Kasumi-1 (cell line): ENCODE measurements around the gene BAHCC1.

Source experiments
- DNase-seq, 2 experiments: peaks; one replicate each; lab custom pipeline; 2025; lab: John Stamatoyannopoulos, UW

Gene BAHCC1

DNA sequence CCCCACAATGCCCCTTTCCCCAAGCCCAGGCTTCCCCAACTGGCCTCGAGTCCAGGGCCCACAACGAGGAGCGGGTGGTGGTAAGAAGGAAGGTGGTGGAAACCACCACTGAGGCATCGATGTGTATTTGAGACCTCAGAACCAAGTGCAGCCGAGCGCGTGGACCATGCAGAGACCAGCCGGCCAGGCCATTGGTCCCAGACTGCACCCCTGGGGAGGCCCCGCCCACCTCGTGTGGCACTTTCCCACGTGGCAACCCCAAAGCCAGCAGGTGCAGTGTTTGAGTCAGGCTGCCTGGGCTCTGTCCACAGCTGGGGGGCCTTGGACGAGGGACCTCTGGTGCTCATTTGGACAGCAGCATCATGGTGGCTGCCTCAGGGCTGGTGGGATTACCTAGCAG, 28.1 kb upstream of the BAHCC1 start:
- no peak for DNase-seq

DNA sequence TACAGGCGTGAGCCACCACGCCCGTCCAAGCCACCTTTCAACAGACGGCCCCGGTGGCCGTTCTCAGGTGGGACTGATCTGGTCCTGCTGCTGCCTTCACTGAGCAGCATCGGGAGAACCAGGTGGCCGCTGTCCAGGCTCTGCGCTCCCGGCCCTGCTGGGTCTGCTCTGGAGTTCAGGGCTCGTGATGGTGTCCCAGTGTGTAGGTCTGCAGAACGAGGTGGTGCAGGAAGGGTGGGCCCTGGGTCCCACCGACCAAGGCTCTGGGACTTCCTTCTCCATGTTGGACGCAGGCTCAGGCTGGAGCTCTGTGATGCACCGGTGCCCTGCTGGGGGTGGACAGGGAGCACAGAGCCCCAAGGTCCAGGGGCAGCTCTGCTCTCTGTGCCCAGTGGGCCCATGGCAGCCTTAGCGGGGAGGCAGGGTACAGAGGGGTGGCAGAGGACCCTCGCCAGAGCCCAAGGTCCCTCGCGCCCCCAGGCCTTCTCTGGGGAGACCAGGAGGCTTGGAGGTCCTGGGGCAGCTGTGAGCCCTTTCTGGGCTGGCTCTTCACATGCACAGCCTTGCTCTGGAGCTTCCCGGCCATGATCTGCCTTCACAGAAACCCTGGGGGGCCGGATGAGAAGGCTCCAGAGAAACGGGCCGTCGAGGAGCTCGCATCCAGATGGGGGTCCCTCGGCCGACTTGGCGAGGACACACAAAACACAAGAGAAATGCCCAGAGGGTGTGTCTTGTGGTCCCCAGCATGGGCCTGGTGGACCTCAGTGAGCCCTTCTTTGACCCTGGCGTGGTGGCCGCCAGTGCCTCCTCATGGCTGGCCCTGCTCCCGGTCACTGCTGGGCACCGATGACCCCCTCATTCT, 26.9 kb upstream of the BAHCC1 start:
- DNase-seq = no peak

DNA sequence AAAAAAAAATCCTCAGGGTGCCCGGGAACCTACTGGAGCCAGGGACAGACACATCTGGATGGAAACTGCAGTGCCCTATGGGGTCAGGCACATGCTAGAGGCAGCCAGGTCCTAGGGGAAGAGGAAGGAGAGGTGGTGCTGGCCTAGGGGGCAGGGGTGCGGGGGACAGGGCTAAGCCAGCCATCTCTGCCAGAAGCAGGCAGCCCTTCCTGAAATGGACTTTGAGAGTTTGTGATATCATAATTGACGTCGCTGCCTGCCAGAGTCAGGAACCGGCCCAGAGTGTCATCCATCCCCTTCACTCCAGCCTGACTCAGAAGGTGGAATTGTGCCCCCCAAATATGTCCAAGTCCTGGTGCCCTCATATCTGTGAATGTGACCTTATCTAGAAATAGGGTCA, 25.0 kb upstream of the BAHCC1 start:
- DNase-seq = no peak

DNA sequence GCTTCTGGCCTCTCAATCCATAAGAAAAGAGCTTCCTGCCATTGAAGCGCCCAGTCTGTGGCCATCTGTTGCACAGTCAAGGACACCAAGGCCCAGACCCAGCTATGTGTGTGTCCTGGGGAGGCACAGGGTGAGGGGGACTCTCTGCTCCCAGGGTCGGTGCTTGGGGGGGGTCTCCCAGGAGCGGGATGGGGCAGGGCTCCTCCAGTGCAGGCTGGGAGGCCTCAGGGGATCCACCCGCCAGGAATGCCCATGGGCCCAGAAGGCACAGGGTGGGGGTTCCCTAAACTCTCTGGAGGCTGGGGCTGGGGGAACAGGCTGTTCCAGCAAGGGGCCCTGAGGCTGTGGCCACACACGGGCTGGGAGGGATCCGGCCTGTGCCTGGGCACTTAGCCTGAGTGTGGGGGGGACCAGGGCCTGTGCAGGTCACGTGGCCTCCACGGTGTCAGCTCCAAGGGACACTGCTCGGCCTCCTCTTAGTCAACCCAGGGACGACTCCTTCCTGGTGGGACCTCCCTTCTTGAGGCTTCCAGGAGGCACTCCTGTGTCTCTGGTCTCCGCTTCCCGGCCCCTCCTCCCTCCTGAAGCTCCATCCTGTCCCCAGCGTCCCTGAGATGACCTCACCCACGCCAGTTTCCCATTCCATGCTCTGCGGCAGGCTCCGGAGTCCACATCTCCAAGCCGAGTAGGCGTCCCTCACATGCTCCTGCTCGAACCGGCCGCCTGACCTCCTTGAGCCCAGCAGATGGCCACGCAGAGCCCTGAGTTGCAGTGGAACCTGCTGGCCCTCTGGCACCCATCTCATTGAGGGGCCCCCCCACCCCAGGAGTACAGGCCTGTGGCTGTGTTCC, 23.1 kb upstream of the BAHCC1 start:
- no peak for DNase-seq

GRCh38 chr17:81373536-81374160, 21.6 kb upstream of the BAHCC1 start:
- no peak for DNase-seq

DNA sequence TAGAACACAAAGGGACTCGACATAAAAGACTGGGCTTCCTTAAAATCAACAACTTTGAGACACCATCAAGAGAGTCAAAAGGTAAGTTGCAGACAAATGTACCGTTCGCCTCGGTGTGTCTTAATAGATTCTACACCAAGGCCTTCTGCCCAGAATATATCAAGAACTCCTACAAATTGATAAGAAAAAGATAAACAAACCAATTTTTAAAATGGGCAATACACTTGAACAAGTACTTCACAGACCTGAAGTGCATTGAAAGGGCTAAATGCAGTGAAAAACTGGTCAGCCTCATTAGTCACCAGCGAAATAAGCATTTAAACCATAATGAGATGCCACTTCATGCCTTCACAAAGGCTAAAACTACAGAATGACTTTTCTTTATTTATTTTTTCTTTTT, 20.4 kb upstream of the BAHCC1 start:
- DNase-seq = no peak

GRCh38 chr17:81376946-81377714, 18.1 kb upstream of the BAHCC1 start:
- DNase-seq = no peak

GRCh38 chr17:81378941-81379511, 16.2 kb upstream of the BAHCC1 start:
- DNase-seq = no peak

GRCh38 chr17:81379523-81379942, 15.7 kb upstream of the BAHCC1 start:
- no peak for DNase-seq

DNA sequence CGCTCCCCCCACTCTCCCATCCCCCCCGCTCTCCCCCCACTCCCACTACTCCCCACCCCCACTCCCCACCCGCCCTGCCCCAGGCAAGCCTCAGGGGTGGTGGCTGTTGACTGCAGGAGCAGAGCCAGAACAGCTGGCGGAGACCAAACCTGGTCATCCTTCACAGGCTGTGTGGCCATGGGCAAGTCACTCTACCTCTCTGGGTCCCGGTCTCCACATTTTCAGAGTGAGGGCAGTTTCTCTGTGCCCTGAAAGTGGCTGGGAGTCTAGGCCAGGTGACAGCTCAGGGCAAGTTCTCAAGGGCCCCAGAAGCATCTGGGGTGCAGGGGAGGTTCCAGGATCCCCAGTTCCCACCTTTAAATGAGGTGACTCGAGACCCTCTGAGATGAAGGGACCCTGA, 15.1 kb upstream of the BAHCC1 start:
- DNase-seq = no peak

DNA sequence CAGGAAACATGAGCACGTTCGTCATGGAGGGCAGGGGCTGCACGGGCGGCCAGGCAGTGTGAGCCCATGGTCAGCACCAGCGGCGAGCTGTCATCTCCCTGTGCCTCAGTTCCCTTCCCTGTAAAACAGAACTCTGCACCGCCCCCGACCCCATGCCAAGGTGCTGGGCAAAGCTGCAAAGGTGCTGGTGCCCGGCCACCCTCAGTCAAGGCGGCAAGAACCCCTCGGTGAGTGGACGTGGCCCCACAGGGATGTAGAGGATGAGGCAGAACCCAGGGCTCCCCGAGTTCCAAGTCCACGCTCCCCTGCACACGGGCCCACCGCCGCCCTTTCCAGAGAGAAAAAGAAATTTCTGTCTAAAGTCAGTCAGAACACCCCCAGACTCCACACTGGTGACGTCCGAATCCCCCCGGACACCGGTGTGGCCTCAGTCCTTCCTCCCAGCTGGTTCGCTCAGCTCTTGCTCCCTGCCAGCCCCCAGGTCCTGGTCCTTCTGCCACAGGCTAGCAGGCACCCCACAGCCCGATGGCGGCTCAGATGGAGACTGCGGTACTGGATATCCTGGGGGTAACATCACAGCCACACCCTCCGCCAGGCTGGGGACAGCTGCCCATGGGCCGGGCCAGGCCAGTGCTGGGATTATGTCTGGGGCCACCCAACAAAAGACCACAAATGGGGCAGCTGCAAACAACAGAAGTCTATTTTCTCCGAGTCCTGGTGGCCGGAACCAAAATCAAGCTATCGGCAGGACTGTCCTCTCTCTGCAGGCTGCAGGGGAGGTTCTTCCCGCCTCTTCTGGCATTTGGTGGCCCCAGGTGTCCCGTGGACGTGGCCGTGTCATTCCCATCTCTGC, 14.4 kb upstream of the BAHCC1 start:
- no peak for DNase-seq

GRCh38 chr17:81381632-81382577, 13.4 kb upstream of the BAHCC1 start:
- DNase-seq = no peak

DNA sequence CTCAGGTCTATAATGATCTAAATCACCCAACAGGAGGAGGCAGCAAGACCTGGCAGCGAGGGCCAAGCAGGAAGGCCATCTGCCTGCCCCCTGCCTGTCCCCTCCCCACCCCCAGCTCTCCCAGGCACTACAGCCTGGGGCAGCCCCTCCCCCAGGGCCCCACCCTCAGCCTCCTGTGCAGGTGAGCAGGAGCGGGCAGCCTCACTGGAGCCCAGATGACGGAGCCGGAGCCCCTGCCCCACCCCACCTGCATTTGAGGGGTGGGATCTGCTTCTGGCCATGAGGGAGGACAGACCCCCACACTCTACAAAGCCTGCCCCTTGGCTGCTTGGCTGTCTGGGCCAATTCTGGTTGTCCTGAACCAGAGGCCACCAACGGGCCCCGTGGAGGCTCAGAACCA, 12.4 kb upstream of the BAHCC1 start:
- DNase-seq = no peak

DNA sequence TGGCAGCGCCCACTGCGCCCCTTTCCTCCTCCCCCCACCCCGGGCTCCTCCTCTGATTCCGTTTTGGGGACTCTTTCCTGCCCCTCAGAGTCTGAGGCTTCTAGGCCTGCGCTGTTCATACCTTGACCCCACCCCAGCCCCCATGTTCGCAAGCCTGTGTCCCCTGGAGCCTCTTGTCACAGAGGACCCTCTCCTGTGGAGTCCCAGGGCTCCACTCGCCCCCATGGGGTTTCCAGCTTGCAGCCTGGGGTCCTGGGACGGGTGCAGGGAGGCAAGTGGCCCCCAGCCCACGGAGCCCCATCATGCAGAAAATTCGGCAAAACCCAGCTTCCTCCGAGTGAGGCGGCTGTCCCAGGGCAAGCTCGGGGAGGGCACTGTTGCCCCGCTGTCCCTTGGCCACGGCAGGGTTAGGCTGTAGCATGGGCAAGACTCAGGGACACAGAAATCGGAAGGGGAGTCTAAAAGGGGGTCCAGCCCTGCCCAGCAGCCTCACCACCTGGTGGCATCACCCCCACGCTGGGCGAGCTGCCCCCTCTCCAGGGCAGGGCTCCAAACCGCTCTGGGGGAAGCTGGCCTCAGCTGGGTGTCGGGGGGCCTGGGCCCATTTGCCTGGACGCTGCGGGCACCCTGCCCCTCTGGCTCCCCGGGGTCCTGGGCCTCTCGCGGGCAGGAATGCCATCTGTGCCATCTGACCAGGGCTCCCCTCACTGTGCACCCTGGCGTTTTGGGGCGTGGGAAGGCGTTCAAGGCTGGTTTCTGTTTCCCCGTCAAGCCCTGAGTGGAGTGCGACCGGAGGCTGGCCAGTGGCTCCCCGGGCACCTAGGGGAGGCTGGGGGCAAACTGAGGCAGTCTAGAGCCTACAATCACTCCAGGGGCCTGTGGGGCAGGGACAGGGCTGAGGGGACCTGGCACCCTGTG, 11.5 kb upstream of the BAHCC1 start:
- DNase-seq = no peak

- no peak for DNase-seq
Observed at GRCh38 chr17:81384929-81385319, 10.3 kb upstream of the BAHCC1 start.

GRCh38 chr17:81385320-81386111, 9.7 kb upstream of the BAHCC1 start:
- no peak for DNase-seq

DNA sequence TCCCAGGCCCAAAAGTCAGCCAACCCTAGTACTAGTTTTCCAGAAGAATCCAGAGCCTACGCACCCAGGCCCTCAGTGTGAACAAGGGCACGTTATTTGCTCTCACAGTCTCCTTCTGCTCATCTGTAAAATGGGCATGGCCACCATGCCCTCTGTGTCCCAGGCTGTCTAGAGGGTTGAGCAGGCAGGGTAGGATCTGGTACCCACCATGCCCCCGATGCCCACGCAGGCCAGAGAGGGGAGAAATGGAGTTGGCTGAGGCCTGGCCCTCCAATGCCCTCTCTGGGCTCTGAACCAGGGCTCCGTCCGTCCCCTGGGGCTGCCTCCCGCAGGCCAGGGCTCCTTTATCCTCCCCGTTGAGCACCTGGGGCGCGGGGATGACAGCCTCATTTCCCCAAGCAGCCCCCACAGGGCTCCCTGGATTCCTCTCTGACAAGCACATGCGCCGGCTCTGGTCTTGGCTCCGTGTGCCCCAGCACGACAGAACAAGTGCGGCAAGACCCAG, 9.1 kb upstream of the BAHCC1 start:
- no peak for DNase-seq
